ENCODE results near the gene LUZP1. TPM values are rescaled to one million over a fixed set of nuclear protein-coding genes. Genes with fewer than 3 reads are reported as not detected.
"Not testable (repeated sequence)": the region's sequence is repeated elsewhere in the genome, so short reads cannot be mapped to it uniquely, and the experiment has no call there.

LUZP1 gene
- total RNA-seq, 4 donors from 2014 or later = 16.7 to 17.7 (median 17.2) TPM

GRCh38 chr1:23208527-23208926 lies 39.9 kb upstream of the LUZP1 start:
- Histone ChIP-seq H3K27me3 (peaks cover 0 to 25% of the 10 kb centered on the region in 2 donors), H3K4me3 (no peak overlapping the region), H3K27ac (no peak overlapping the region), H3K36me3 (no peaks in the 10 kb centered on the region), H3K9me3 (no peaks in the 10 kb centered on the region), H3K4me1 (no peaks in the 10 kb centered on the region)
- WGBS, 2 donors = 83 to 94% methylated on average over 2 of the region's 2 CpGs
- no peak for TF ChIP-seq POLR2A (IDR thresholded peaks at IDR 0.05)
- DNase-seq (ENCODE audit: low spot score in 2 of 2) = no peak

GRCh38 chr1:23207733-23208132 lies 39.1 kb upstream of the LUZP1 start:
- H3K4me1 ChIP-seq; H3K9me3 ChIP-seq; DNase-seq (ENCODE audit: low spot score in 2 of 2); H3K27ac ChIP-seq; H3K4me3 ChIP-seq; H3K36me3 ChIP-seq: not testable (repeated sequence)
- H3K27me3 ChIP-seq = peaks cover 0 to 18% of the 10 kb centered on the region in 2 donors
- WGBS, 2 donors = 77 to 82% methylated on average over 8 of the region's 8 CpGs

GRCh38 chr1:23202263-23202749 lies 33.6 kb upstream of the LUZP1 start:
- no peaks in the 10 kb centered on the region for H3K9me3 ChIP-seq
- WGBS, 2 donors = 58 to 66% methylated on average over 3 of the region's 3 CpGs
- H3K36me3 ChIP-seq = no peaks in the 10 kb centered on the region
- no peaks in the 10 kb centered on the region for H3K27me3 ChIP-seq
- no peak overlapping the region for H3K4me3 ChIP-seq
- no peak for TF ChIP-seq POLR2A (IDR thresholded peaks at IDR 0.05)
- TF ChIP-seq CTCF (IDR thresholded peaks at IDR 0.05) = no peak
- TF ChIP-seq EP300 (IDR thresholded peaks at IDR 0.05) = no peak
- no peak for DNase-seq (ENCODE audit: low spot score in 2 of 2)
- no peaks in the 10 kb centered on the region for H3K4me1 ChIP-seq
- no peak overlapping the region for H3K27ac ChIP-seq

- Histone ChIP-seq H3K36me3 (no peaks in the 10 kb centered on the region), H3K9me3 (no peaks in the 10 kb centered on the region), H3K4me3 (no peak overlapping the region), H3K27ac (no peak overlapping the region), H3K27me3 (no peaks in the 10 kb centered on the region), H3K4me1 (peaks cover 0 to 4% (median 0%) of the 10 kb centered on the region in 4 donors)
- TF ChIP-seq POLR2A (IDR thresholded peaks at IDR 0.05) = no peak
- TF ChIP-seq CTCF (IDR thresholded peaks at IDR 0.05) = no peak
- TF ChIP-seq EP300 (IDR thresholded peaks at IDR 0.05) = no peak
- no peak for DNase-seq (ENCODE audit: low spot score in 2 of 2)
- 90 to 96% methylated on average over 1 of the region's 1 CpG for WGBS, 2 donors
These were observed 32.2 kb upstream of the LUZP1 start for GRCh38 chr1:23200883-23201282.

- TF ChIP-seq EP300 (IDR thresholded peaks at IDR 0.05) (no peak), POLR2A (IDR thresholded peaks at IDR 0.05) (no peak), CTCF (IDR thresholded peaks at IDR 0.05) (no peak)
- WGBS, 2 donors = 46 to 56% methylated on average over 4 of the region's 4 CpGs
- DNase-seq (ENCODE audit: low spot score in 2 of 2) = no peak
These were observed 29.7 kb upstream of the LUZP1 start for GRCh38 chr1:23198373-23198772.

GRCh38 chr1:23196627-23197328 lies 28.1 kb upstream of the LUZP1 start:
- Histone ChIP-seq H3K4me3 (no peak overlapping the region), H3K27ac (no peak overlapping the region), H3K9me3 (no peaks in the 10 kb centered on the region), H3K36me3 (no peaks in the 10 kb centered on the region), H3K27me3 (no peaks in the 10 kb centered on the region), H3K4me1 (peaks cover 0 to 15% (median 0%) of the 10 kb centered on the region in 4 donors)
- TF ChIP-seq CTCF (IDR thresholded peaks at IDR 0.05) (no peak), EP300 (IDR thresholded peaks at IDR 0.05) (no peak), POLR2A (IDR thresholded peaks at IDR 0.05) (no peak)
- WGBS, 2 donors = 59 to 64% methylated on average over 10 of the region's 10 CpGs
- DNase-seq (ENCODE audit: low spot score in 2 of 2) = no peak

More at GRCh38 chr1:23198373-23198772, 29.7 kb upstream of the LUZP1 start:
- no peak overlapping the region for H3K4me3 ChIP-seq
- peaks cover 0 to 15% (median 0%) of the 10 kb centered on the region in 4 donors for H3K4me1 ChIP-seq
- H3K36me3 ChIP-seq = no peaks in the 10 kb centered on the region
- no peak overlapping the region for H3K27ac ChIP-seq
- H3K9me3 ChIP-seq = no peaks in the 10 kb centered on the region
- no peaks in the 10 kb centered on the region for H3K27me3 ChIP-seq

Measured in tibial nerve (tissue), 4 donors.